Measurements from ENCODE around the gene VANGL1.

Gene VANGL1

DNA sequence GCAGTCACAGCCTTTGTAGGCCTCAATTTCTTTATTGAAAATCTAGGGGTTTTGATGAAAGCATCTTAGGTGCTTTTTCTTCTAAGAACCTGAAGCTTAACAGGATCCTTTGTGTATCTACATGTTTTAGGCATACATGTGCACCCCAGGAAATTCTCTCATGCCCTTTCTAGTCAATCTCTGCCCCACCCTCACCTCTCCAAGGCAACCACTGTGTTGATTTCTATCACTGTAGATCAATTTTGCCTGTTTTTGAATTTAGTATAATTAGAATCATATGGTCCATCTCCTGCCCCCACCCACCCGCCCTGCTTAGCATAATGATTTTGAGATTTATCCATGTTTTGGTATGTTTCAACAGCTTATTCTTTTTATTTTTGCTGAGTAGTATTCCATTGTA, 19.4 kb downstream of the VANGL1 start:
- DNase-seq: no peak
- intact Hi-C loops (cut with DNase I): no loop called here

DNA sequence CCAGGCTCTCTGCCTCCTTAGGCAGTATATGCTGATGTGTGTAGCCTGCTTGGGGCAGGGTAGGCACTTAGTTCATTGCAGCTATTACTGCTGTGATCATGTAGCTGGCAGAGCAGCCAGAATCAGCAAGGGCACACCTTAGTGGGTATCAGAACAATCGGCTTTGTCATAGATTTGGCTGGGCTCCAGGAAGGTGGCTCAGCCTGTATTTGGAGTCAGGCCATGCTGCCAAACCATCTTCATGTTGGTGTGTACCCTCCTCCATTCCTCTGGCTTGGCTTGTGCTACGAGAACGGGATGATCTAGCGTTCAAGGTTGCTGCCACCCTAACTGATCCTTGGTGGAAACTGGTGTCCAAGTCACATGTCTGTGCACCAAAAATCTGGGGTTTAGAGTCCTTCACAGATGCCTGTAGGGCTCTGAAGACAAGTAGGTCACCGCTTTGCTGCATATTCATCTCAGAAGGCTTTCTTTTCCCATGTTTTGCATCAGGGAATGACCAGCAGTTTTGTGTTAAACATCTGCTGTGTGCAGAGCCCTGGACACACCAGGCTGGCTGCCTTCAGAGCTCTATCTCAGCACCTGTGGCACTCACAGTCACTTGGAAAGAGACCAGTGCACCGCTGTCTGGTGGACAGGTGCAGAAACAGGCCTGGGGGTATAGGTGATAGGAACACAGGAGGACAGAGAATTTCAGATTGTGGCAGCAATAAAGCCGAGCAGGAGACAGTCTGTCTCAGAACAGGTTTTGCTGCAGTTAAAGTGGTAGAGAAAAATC, 23.7 kb downstream of the VANGL1 start:
- no peak for DNase-seq
- intact Hi-C loops (cut with DNase I): no loop called here

DNA sequence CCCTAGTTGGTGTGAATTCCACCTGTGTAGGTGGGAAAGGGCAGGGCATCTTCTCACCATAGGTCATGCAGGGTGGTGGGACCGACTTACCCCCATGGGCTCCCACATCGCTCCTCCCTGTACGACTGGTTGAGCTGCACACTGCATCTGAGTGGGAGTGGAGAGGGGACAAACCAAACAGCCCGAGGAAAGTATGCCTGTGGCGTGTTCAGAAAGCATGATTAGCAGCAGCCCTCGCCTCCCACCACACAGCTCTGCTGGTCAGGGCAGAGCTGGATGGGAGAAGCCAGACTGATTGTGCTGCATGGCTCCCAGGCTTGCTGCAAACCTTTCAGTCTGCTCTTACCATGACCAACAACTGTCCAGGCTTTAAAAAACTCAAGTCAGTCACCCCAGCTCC, 24.4 kb downstream of the VANGL1 start:
- intact Hi-C loops (cut with DNase I): no loop called here

DNA sequence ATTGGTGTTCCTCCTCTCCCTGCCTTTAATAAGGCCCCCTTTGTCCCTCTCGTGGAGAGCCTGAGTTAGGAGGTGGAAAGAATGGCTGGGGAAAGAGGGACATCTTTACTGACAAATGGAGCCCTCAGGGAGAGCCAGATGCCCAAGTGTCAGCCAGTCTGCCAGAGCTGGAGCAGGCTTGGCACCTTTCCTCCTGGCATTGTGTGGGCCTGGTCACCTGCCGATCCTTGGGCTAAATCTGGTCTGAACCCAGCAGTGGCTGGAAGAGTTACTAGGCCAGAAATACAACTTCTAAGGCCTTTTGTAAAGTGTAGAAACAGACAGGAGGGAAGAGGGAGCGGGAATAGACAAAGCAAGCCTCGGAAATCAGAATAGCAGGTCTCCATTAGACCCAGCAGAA, 24.9 kb downstream of the VANGL1 start:
- intact Hi-C loops (cut with DNase I): no loop called here
- DNase-seq: peak in 3 of 10 donors; percentile 23 to 83 (median 26)

More for the DNA sequence above, 24.4 kb downstream of the VANGL1 start:
- no peak for DNase-seq

DNA sequence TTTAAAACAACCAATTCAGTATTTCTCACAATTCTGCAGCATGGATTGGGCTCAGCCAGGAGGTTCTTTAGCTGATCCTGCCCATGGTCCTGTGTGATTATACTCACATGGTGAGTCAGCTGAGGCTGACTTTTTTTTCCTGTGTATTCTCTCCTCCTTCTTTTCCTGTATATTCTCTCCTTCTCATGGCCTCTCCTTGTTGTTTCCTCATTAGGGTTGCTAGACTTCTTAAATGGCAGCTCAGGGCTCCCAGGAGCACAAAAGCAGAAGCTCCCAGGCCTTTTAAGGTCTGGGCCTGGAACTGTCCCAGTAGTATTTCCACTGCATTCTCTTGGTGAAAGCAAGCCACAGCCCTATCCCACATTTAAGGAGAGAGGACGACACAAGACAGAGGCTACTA, 26.8 kb downstream of the VANGL1 start:
- intact Hi-C loops (cut with DNase I): no loop called here
- no peak for DNase-seq

DNA sequence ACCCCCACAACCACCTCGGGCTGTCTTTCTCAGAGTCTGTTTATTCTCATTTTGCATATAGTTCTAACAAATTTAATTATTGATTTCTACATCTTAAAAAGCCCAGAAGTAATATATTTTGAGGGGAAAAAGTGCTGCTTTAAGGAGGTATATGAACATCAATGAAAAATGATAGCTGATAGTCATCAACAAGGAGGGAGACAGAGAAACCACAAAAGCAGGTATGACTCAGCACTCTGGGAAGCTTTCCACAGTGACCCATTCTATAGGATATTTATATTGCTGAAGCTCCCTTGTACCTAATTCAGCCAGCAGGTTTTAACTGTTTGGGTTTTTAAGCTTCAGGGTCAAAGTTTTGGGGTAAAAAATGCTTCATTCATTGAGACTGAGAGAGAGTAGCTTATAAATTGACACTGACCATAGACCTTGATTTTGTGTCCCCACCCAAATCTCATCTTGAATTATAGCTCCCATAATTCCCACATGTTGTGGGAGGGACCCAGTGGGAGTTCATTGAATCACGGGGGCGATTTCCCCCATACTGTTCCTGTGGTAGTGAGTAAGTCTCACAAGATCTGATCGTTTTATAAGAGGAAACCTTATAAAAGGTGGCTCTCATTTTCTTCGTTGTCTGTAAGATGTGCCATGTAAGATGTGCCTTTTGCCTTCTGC, 27.4 kb downstream of the VANGL1 start:
- DNase-seq: no peak
- intact Hi-C loops (cut with DNase I): no loop called here

DNA sequence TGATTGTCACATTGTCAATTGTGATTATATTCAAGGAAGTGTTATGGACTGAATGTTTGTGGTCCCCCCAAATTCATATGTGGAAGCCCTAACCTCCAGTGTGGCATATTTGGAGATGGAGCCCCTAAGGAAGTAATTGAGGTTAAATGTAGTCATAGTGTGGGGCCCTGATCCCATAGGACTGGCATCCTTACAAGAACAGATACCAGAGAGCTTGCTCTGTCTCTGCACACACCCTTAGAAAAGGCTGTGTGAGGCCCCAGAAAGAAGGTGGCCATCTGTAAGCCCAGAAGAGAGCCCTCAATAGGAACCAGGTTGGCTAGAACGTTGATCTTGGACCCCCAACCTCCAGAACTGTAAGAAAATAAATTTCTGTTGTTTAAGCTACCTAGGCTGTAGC, 28.1 kb downstream of the VANGL1 start:
- no peak for DNase-seq
- intact Hi-C loops (cut with DNase I): no loop called here

DNA sequence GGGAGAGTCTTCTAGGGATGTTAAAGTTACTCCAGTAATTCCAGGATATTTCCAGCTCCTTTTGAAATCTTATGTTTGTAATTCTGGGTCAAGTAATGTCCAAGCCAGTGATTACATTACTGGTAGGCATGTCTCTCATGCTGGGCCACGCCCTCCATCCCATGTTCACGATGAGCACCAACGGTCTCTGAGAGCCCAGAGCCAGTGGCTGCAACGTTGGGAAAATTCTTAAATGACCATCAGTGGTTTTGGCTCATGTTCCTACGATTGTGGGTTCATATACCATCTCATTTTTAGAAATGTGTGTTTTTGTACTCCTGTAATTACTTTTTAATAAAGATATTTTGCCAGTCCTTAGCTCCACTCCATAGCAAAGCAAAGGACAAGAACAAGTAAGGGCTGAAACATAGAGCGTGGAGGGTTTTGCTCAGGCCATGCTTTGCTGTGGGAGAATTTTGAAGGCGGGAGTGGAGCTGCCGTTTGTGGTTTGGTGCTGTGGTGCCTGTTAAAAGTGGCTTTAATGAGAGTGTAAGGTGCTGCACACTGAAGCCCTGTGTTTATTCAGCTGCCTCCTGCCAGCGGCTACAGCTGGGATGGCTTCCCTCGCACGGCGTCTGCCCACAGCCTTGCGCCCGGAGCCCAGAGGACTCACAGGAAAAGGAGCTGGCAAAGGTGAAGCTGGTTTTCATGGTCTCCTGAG, 28.9 kb downstream of the VANGL1 start:
- DNase-seq: no peak
- intact Hi-C loops (cut with DNase I): no loop called here

DNA sequence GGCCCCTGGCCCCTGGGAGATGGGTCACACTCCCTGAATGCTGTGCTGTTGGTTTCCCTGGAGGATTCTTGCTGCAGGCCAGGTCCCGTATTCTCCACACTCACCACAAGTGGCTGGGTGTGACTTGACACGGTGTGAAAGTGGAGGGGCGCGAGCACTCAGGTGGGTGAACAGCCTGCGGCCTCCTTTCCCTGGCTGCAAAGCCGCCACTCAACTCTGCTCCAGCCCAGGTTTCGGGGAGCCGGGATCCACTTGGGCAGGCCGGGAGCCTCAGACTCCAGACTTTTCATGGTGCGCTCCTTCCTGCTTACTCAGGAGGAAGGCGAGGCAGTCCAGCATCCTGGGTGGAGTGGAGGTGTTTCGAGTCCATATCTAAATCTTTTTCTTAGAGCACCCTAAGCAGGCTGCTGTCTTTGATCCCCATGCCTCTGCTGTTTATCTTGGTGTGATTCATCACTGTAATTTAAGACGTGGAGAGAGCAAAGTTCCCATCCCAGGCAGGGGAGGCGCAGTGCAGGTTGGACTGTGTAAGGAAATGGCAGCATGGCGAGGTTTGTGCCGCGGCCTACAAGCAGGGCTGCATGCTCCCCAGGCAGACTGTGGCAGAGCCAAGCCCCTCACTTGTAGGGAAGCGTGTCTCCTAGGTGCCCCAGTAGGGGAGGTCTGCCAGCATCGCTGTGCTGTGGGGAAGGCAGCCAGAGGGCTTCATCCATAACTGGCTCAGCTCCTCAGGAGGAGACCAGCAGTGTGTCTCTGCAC, 29.6 kb downstream of the VANGL1 start:
- peak in 1 of 10 donors; percentile 15 for DNase-seq
- intact Hi-C loops (cut with DNase I): no loop called here

DNA sequence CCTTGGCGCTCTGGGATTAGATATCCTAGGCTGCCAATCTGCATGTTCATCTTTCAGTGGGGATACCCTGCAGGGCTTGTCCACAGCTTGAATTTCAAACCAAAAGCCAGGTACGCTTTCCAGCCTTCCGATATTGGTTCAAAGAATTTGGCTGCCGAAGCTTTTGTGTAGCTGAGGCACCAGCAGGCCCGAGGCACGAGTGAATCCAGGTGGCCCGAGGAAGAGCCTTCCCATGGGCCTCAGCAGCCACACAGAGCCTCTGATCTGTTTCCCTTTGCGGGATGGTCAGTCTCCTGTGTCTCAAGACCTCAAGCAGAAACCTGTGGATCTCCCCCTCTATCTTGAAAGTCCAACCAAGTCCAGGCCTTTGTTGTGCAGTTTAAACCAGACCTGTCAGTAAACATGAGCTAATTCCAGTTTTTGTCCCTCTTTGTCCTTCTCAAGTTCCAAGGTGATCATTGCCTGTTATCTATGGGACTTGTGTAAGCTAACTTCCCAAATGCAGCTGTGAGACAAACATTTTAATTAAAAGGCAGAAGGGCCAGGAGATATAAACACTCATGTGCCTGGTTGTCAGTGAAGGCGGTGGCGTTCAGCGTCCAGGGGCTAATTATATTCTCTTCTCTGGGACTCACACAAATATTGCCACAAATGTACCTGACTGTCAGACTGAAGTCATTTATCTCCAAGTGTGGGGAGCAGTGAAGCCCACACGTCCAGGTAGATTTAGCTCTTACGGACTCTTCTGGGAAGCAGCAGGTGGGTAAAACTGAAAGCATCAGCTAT, 30.6 kb downstream of the VANGL1 start:
- DNase-seq: no peak
- intact Hi-C loops (cut with DNase I): no loop called here

DNA sequence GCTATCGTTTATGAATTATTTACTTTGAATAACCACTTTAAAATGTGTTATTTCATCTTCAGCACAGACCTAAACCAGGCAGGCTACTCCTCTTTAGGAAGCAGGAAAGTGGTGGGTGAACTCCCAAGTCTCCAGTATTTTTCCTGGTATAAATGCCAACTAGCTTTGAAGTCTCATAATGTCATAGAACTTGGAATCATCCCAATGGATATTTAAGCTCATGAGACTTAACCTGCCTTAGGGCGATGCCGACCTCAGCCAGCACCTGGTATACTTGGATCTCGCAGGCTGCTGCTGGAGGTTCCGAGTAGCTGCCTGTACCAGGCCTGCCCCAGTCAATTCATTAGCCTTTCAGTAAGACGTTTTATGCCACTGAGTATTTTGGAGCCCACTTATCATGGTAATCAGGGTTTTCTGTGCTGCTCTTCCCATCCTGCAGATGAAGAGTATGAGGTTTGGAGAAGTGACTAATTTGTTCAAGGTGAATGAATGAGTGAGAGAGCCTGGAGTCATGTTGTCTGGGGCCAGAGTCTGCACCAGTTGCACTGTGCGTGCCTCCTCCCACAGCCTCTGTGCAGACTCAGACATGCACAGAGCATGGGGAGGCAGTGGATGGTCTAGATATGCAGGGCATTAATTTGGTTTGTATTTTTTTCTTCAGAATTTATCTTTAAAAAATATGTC, 34.9 kb downstream of the VANGL1 start:
- intact Hi-C loops (cut with DNase I): no loop called here
- DNase-seq: no peak

DNA sequence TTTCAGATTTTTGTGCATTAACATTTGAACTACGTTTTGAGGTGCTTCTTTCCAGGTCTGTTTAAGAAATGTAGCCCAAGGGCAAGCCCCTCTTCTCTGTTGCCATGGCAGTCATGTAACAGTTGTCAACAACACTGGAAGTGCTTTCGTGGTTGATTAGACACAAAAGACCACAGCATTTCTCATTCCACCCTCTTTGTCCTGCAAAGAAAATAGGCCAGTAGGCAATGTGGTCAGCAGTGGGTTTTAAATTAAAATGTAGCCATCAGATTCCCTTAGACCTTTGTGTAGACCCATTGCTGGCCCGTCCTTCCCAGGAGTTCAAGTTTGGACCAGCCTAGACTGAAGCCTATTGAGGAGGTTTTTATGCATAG, 35.4 kb downstream of the VANGL1 start:
- no peak for DNase-seq
- intact Hi-C loops (cut with DNase I): no loop called here

DNA sequence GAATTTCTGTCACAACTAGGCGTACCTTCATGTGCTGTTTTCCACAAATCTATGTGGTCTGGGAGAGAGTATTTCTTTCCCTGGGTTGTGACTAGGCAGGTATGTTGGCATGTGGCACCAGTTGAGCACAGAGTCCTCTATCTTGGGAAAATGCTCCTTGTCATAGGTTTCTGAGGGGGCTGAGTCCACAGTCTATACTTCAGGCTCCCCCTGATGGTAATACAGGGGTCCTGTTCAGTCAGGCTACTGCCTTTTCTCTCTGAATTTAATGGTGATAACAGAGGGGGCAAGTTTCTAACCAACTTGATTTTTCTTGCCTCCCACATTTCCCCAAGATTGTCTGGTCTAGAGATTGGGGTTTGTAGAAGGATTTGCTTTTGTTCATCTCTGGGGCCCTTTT, 35.8 kb downstream of the VANGL1 start:
- DNase-seq: no peak
- intact Hi-C loops (cut with DNase I): no loop called here

DNA sequence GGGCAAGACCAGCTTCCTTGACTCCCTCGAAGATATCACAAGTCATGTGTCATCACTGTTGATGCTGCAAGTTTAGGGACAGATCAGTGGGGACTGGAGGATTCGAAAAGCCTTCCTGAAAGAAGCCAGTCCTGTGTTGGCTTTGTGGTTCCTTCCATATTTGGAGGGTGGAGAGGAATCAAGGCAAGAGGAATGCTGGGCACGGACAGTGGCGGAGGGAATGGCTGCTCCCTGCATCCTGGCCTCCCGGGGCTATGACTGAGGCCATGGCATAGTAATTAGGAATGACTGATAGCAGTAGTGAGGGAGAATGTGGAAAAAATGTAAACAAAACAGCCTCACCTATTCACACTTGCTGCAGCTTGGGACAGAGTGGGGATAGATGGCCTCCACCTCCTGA, 36.4 kb downstream of the VANGL1 start:
- intact Hi-C loops (cut with DNase I): no loop called here
- DNase-seq: no peak

DNA sequence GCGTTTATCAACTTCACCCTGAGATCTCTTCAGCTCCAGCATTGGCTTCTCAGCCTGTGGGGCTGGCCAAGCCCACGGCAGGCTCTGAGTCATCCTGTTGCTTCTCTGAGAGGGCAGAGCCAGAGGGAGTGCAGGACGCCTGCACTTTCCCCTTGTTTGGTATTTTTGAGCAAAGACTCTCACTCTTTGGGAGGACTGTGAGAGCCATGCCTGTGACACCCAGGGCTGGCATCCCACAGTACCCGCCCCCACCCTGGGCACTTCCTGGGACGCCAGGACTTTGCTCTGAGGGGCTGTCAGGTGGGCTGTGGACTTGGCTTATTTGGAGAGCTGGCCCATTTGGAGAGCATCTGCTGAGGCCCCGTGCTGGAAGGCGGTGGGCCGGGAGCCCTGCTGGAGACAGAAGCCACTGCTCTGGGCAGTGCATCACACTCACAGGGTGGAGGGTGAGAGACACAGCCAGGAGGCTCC, 37.4 kb downstream of the VANGL1 start:
- no peak for DNase-seq
- intact Hi-C loops (cut with DNase I): no loop called here

DNA sequence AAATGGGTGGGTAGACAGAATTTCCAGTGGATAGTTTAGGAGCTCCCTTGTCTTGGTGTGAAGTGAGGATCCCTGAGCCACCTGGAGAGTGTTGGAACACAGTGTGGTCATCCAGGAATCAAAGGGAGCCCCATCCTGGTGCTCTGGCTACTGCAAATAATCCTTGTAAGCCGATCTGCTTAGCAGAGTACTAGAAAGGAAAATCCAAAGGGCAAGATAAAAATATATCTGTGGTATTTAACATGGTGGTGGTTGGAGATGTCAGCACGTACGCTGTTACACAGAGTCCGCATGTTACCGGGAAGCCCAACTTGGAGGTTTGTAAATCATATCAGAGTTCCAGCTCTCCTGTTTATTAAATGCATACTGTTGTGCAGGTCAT, 39.0 kb downstream of the VANGL1 start:
- DNase-seq: no peak
- intact Hi-C loops (cut with DNase I): no loop called here

DNA sequence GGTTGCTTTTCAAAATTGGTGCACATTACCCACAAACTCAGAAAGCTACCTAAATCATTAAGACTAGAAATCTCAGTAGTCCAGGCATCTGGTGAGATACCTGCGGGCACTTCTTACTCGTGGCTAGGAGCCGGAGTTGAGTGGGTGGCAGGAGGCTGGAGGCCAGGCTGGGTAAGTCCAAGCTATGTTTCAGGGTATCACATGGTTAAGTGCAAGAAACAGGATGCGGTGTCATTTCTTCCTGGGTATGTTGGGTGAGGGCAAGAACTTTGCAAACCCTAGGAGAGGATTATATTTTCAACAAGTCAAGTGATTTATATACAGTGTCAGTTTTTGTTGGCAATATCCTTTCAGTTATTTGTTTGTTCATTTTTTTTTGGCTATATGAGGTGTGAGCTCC, 41.0 kb downstream of the VANGL1 start:
- intact Hi-C loops (cut with DNase I): no loop called here
- no peak for DNase-seq

DNA sequence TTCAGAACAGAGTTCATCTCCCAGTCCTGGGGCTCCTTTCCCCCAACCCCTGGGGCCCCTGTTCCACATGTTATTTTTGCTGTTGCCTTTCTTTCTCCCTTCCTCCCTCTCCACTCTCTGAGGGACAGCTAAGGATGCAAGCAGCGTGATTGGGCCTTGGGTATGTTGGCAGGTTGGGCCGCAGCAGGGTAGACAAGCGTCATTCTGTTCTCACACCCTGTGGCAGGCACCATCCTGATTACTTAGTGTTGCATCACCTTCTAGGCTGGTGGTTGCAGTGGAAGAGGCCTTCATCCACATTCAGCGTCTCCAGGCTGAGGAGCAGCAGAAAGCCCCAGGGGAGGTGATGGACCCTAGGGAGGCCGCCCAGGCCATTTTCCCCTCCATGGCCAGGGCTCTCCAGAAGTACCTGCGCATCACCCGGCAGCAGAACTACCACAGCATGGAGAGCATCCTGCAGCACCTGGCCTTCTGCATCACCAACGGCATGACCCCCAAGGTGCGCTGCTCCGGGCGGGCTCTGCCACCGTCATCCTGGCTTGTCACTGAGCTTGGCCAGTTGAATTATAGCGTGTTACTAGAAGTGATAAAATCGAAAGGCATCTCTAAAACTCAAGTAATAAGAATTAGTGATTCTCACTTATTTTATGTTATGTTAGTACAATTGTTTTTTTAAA, 43.4 kb downstream of the VANGL1 start:
- intact Hi-C loops (cut with DNase I): no loop called here
- DNase-seq: no peak

DNA sequence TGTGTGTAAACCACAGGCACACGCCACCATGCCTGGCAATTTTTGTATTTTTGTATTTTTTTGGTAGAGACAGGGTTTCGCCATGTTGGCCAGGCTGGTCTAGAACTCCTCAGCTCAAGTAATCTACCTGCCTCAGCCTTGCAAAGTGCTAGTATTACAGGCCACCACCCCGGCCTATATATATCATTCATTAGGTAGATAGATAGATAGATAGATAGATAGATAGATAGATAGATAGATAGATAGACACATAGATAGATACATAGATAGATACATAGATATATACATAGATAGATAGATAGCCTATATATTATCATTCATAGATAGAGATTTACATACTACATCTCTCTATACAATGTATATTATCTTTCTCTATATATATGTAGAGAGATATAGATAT, 46.0 kb downstream of the VANGL1 start:
- intact Hi-C loops (cut with DNase I): no loop called here
- no peak for DNase-seq
